GM12878 (cell line): ENCODE results near the gene GZMM. TPM values are rescaled to one million over a fixed set of nuclear protein-coding genes. Genes with fewer than 3 reads are reported as not detected.

ENCODE experiments used
- ATAC-seq: fragments of 200-7000 bp; cut with Tn5 transposase; 3 replicates; pipeline ENCODE4 v1.9.1; 2020; ENCODE audit warnings: mild to moderate bottlenecking, moderate library complexity
- BruUV-seq: library from RNA; stranded (reverse); fragments of 400-500 nt; replicated peaks from 2 replicates; lab custom pipeline; 2021; lab: Mats Ljungman, UMichigan
- CTCF ChIA-PET: fragments of 300-600 bp; sonication (Branson Sonifier 250); formaldehyde crosslinking; extraction: SDS; loops from one replicate; lab custom pipeline; 2021; ENCODE audit warnings: inconsistent platforms; lab: Yijun Ruan, JAX
- POLR2A ChIA-PET: fragments of 350-600 bp; formaldehyde crosslinking; extraction: SDS; loops from one replicate; lab custom pipeline; 2021; ENCODE audit warnings: inconsistent platforms; lab: Charles Lee
- RAD21 ChIA-PET: fragments of 300-600 bp; sonication (Branson Sonifier 250); formaldehyde crosslinking; loops from one replicate; lab custom pipeline; 2023; ENCODE audit warnings: antibody characterized with exemption; ENCODE audit not compliant: unreplicated experiment; lab: Charles Lee
- SMC1A ChIA-PET: fragments of 300-600 bp; sonication (Branson Sonifier 250); formaldehyde crosslinking; loops from one replicate; lab custom pipeline; 2023; ENCODE audit not compliant: unreplicated experiment, uncharacterized antibody; lab: Charles Lee
- DNase-seq: peaks from one replicate; pipeline ENCODE4 v3.0.0-alpha.2; 2011; ENCODE audit warnings: low read depth, low spot score
- FAIRE-seq: peaks from 3 replicates; lab custom pipeline; 2011; peaks lifted over from hg19 to GRCh38; lab: Jason Lieb, UNC
- H2AFZ ChIP-seq: 2 replicates; pipeline ENCODE4 v1.6.0; 2011; ENCODE audit warnings: low read depth, low read length, control low read depth; ENCODE audit not compliant: control insufficient read depth
- H3K27ac ChIP-seq: 2 replicates; pipeline ENCODE4 v1.5.1; 2011; ENCODE audit warnings: control low read depth; ENCODE audit not compliant: control insufficient read depth, insufficient read depth
- H3K27me3 ChIP-seq, 2 experiments: replicated peaks in 1 of 2; 2 replicates each; pipeline versions ENCODE4 v1.6.0 to v1.6.1; 2011; ENCODE audit warnings: low read length in 1 of 2; ENCODE audit not compliant: control insufficient read depth in 2 of 2, insufficient read depth in 2 of 2
- H3K36me3 ChIP-seq, 2 experiments: 2 replicates each; pipeline ENCODE4 v1.5.1; 2011; ENCODE audit warnings: low read length in 1 of 2; ENCODE audit not compliant: control insufficient read depth in 2 of 2, insufficient read depth in 2 of 2
- H3K4me1 ChIP-seq: 2 replicates; pipeline ENCODE4 v1.6.1; 2011; ENCODE audit warnings: mild to moderate bottlenecking, low read length, moderate library complexity, mixed read lengths; ENCODE audit not compliant: control insufficient read depth, insufficient read depth
- H3K4me2 ChIP-seq: 2 replicates; pipeline ENCODE4 v1.6.0; 2011; ENCODE audit warnings: control low read depth; ENCODE audit not compliant: control insufficient read depth, insufficient read depth
- H3K4me3 ChIP-seq: fragments of 200-600 bp; sonication (generic); 2 replicates; pipeline ENCODE4 v1.5.1; 2016
- H3K79me2 ChIP-seq: 2 replicates; pipeline ENCODE4 v1.6.0; 2011; ENCODE audit warnings: low read length; ENCODE audit not compliant: control insufficient read depth, insufficient read depth
- H3K9ac ChIP-seq: 2 replicates; pipeline ENCODE4 v1.8.0; 2011; ENCODE audit warnings: low read length, control low read depth, mixed read lengths; ENCODE audit not compliant: control insufficient read depth, insufficient read depth
- H3K9me3 ChIP-seq: replicated peaks from 3 replicates; pipeline ENCODE4 v1.5.1; 2011; ENCODE audit warnings: mild to moderate bottlenecking, low read length; ENCODE audit not compliant: control insufficient read depth, insufficient read depth
- H4K20me1 ChIP-seq: 2 replicates; pipeline ENCODE4 v1.6.0; 2011; ENCODE audit not compliant: control insufficient read depth, insufficient read depth
- BCL11A ChIP-seq: IDR thresholded peaks from 2 replicates; pipeline ENCODE4 v1.6.1; 2011; ENCODE audit warnings: low read depth, low read length
- BRCA1 ChIP-seq: IDR thresholded peaks from 2 replicates; pipeline ENCODE4 v1.6.1; 2011; ENCODE audit warnings: low read depth, low read length, improper control_type of control experiment
- CBX3 ChIP-seq: fragments of 200-600 bp; sonication (generic); IDR thresholded peaks from 2 replicates; pipeline ENCODE4 v1.6.1; 2016; ENCODE audit warnings: low read depth, borderline replicate concordance
- CHD2 ChIP-seq: IDR thresholded peaks from 2 replicates; pipeline ENCODE4 v1.6.1; 2011; ENCODE audit warnings: low read depth, low read length, improper control_type of control experiment, borderline replicate concordance
- DPF2 ChIP-seq: fragments of 450-650 bp; IDR thresholded peaks from 2 replicates; pipeline ENCODE4 v1.6.1; 2017; ENCODE audit warnings: mild to moderate bottlenecking
- EED ChIP-seq: sonication (generic); IDR thresholded peaks from 2 replicates; pipeline ENCODE4 v1.6.1; 2016; ENCODE audit warnings: antibody characterized with exemption, low read depth
- GABPA ChIP-seq: IDR thresholded peaks from 2 replicates; pipeline ENCODE4 v1.6.1; 2014; ENCODE audit warnings: antibody characterized with exemption, low read depth, mild to moderate bottlenecking, inconsistent platforms
- JUNB ChIP-seq: IDR thresholded peaks from 2 replicates; pipeline ENCODE4 v1.6.1; 2016; ENCODE audit warnings: antibody characterized with exemption, mild to moderate bottlenecking
- NKRF ChIP-seq: fragments of 450-650 bp; conservative IDR thresholded peaks from 2 replicates; pipeline ENCODE4 v1.6.1; 2017; ENCODE audit warnings: mild to moderate bottlenecking, moderate library complexity
- NR2C2 ChIP-seq: IDR thresholded peaks from 2 replicates; pipeline ENCODE4 v1.6.1; 2011; ENCODE audit warnings: borderline replicate concordance, low read depth; ENCODE audit not compliant: control insufficient read depth, insufficient read length
- RAD21 ChIP-seq: IDR thresholded peaks from 2 replicates; pipeline ENCODE4 v1.6.1; 2011; ENCODE audit warnings: mild to moderate bottlenecking, low read depth, low read length, moderate library complexity; ENCODE audit not compliant: insufficient read depth
- SIN3A ChIP-seq: IDR thresholded peaks from 2 replicates; pipeline ENCODE4 v1.6.1; 2012; ENCODE audit warnings: low read depth, low read length, improper control_type of control experiment
- SREBF1 ChIP-seq: IDR thresholded peaks from 2 replicates; pipeline ENCODE4 v1.6.1; 2012; ENCODE audit warnings: mild to moderate bottlenecking, low read length
- SUZ12 ChIP-seq: fragments of 200-600 bp; sonication (generic); IDR thresholded peaks from one replicate; pipeline ENCODE4 v1.6.1; 2018; ENCODE audit warnings: antibody characterized with exemption, mild to moderate bottlenecking; ENCODE audit not compliant: unreplicated experiment
- TARDBP ChIP-seq: IDR thresholded peaks from 2 replicates; pipeline ENCODE4 v1.6.1; 2016; ENCODE audit warnings: borderline replicate concordance
- WGBS: methylation state at CpG from one replicate; pipeline ENCODE4 v1.1.6; 2016; ENCODE audit warnings: low lambda C conversion rate; ENCODE audit not compliant: insufficient replicate concordance, insufficient coverage; ENCODE audit errors: missing lambda C conversion rate; 5-methylcytosine and 5-hydroxymethylcytosine counted together
- in situ Hi-C: fragments of 300-500 bp; cut with MboI; formaldehyde crosslinking; loops from 9 replicates; pipeline ENCODE4 v1.14.3; 2018; ENCODE audit warnings: mixed read lengths
- intact Hi-C: fragments of 100-400 bp; cut with micrococcal nuclease; formaldehyde crosslinking; loops from one replicate; pipeline ENCODE4 v1.14.2; 2022; ENCODE audit not compliant: unreplicated experiment
- polyA plus RNA-seq, 11 experiments: library from polyadenylated mRNA; depleted of rRNA in 4 of 11; unstranded in 6 of 11; stranded (reverse) in 5 of 11; fragments of >200 nt; fragmentation: Nextera tagmentation in 4 of 11; fragmentation: Illumina TruSeq in 1 of 11; extraction: Ambion mirVana in 4 of 11; extraction: Trizol in 1 of 11; gene quantifications; 1 replicate in 1 of 11; 2 replicates in 10 of 11; pipeline versions ENCODE4 v1.2.1 to v1.2.3, GENCODE V29; 2011 to 2016; ENCODE audit warnings: inconsistent platforms in 2 of 11, missing spikeins in 2 of 11, low read depth in 1 of 11
- total RNA-seq, 4 experiments: library from RNA; depleted of rRNA in 3 of 4; stranded (reverse); fragments of >200 nt in 3 of 4; fragmentation: Illumina TruSeq in 1 of 4; extraction: Trizol in 1 of 4; gene quantifications; 2 replicates each; pipeline versions ENCODE4 v1.2.1 to v1.2.3, GENCODE V29; 2013 to 2021
- TF ChIP-seq, protein P1 (sequence below): IDR thresholded peaks from 2 replicates; pipeline ENCODE4 v1.6.1; 2011; ENCODE audit warnings: borderline replicate concordance, low read depth, mild to moderate bottlenecking, moderate library complexity, mixed read lengths, low read length; ENCODE audit not compliant: insufficient read depth; ENCODE audit errors: extremely low read length
- TF ChIP-seq, protein P2 (sequence below): IDR thresholded peaks from 2 replicates; pipeline ENCODE4 v1.6.1; 2012; ENCODE audit warnings: low read length, inconsistent platforms
- TF ChIP-seq, protein P3 (sequence below): fragments of 450-650 bp; IDR thresholded peaks from 2 replicates; pipeline ENCODE4 v1.6.1; 2017; ENCODE audit warnings: mild to moderate bottlenecking

Gene GZMM
- total and polyA plus RNA-seq, 10 of the 15 experiments (the other 5 are each of a cell fraction or from before 2014, with no cell fraction given), result 0.09 to 0.48 (median 0.23) TPM; not detected in 7

GRCh38 chr19:584240-585001, 40.6 kb downstream of the GZMM start:
- in situ Hi-C loops (loop anchor here (5.0 kb wide), 1 partner anchor 148 kb away; no protein-coding TSS in a partner anchor), intact Hi-C loops (loop anchor here (5.0 kb wide), 1 partner anchor 148 kb away; no protein-coding TSS in a partner anchor)
- ChIA-PET SMC1A (interaction anchor here (1.1 kb wide), 1 partner anchor 150 kb away, joined by 3 read pairs; no protein-coding TSS in a partner anchor), POLR2A (no interaction called here), RAD21 (interaction anchor here (1.8 to 2.8 kb wide), 2 partner anchors 10 to 150 kb away, joined by 7 to 11 read pairs; no protein-coding TSS in a partner anchor), CTCF (interaction anchor here (0.6 to 1.5 kb wide), 7 partner anchors 52 to 153 kb away, joined by 3 to 8 read pairs (median 4); no protein-coding TSS in a partner anchor)
- ATAC-seq (peak; percentile 90), DNase-seq (no peak), FAIRE-seq (no peak)
- no peaks in the 10 kb centered on the region for H4K20me1 ChIP-seq
- H3K27ac ChIP-seq, result no peak overlapping the region
- H3K9me3 ChIP-seq, result no peaks in the 10 kb centered on the region
- no TSS peak for BruUV-seq
- H3K27me3 ChIP-seq, result peaks cover 4 to 9% of the 10 kb centered on the region in 2 experiments
- peaks cover 3% of the 10 kb centered on the region; the same call in 1 of the 2 replicates for H3K79me2 ChIP-seq
- H3K4me3 ChIP-seq, result no peak overlapping the region
- no peaks in the 10 kb centered on the region for H3K4me1 ChIP-seq
- H3K4me2 ChIP-seq, result no peak overlapping the region
- 42% methylated on average over 36 of the region's 38 CpGs for WGBS
- H2AFZ ChIP-seq, result no peak overlapping the region
- peaks cover 0 to 30% of the 10 kb centered on the region in 2 experiments; a peak in 3 of 4 replicates for H3K36me3 ChIP-seq
- no peak overlapping the region for H3K9ac ChIP-seq
- TF ChIP-seq, protein P1, sequence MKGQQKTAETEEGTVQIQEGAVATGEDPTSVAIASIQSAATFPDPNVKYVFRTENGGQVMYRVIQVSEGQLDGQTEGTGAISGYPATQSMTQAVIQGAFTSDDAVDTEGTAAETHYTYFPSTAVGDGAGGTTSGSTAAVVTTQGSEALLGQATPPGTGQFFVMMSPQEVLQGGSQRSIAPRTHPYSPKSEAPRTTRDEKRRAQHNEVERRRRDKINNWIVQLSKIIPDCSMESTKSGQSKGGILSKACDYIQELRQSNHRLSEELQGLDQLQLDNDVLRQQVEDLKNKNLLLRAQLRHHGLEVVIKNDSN, result no peak
- TF ChIP-seq SREBF1, result no peak
- no peak for TF ChIP-seq EED
- TF ChIP-seq SIN3A, result no peak
- no peak for TF ChIP-seq BCL11A
- TF ChIP-seq GABPA, result no peak
- TF ChIP-seq NR2C2, result no peak
- TF ChIP-seq, protein P2, sequence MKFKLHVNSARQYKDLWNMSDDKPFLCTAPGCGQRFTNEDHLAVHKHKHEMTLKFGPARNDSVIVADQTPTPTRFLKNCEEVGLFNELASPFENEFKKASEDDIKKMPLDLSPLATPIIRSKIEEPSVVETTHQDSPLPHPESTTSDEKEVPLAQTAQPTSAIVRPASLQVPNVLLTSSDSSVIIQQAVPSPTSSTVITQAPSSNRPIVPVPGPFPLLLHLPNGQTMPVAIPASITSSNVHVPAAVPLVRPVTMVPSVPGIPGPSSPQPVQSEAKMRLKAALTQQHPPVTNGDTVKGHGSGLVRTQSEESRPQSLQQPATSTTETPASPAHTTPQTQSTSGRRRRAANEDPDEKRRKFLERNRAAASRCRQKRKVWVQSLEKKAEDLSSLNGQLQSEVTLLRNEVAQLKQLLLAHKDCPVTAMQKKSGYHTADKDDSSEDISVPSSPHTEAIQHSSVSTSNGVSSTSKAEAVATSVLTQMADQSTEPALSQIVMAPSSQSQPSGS, result peak; percentile 30; the same call in 1 of the 2 replicates
- TF ChIP-seq JUNB, result no peak
- TF ChIP-seq RAD21, result peak; percentile 76
- TF ChIP-seq CBX3, result no peak
- no peak for TF ChIP-seq BRCA1
- peak; percentile 28; the same call in 1 of the 2 replicates for TF ChIP-seq DPF2
- TF ChIP-seq SUZ12, result no peak
- TF ChIP-seq, protein P3, sequence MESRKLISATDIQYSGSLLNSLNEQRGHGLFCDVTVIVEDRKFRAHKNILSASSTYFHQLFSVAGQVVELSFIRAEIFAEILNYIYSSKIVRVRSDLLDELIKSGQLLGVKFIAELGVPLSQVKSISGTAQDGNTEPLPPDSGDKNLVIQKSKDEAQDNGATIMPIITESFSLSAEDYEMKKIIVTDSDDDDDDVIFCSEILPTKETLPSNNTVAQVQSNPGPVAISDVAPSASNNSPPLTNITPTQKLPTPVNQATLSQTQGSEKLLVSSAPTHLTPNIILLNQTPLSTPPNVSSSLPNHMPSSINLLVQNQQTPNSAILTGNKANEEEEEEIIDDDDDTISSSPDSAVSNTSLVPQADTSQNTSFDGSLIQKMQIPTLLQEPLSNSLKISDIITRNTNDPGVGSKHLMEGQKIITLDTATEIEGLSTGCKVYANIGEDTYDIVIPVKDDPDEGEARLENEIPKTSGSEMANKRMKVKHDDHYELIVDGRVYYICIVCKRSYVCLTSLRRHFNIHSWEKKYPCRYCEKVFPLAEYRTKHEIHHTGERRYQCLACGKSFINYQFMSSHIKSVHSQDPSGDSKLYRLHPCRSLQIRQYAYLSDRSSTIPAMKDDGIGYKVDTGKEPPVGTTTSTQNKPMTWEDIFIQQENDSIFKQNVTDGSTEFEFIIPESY, result no peak
- TF ChIP-seq TARDBP, result no peak
- no peak for TF ChIP-seq CHD2
- TF ChIP-seq NKRF, result no peak
